ENCODE measurements around the gene SLC39A11.

- TF ChIP-seq CTCF (IDR thresholded peaks at IDR 0.05) (no peak), POLR2A (IDR thresholded peaks at IDR 0.05) (no peak)
Measured at GRCh38 chr17:73064084-73064938, 28.2 kb downstream of the SLC39A11 start.

Data from body of pancreas (tissue), 4 donors.